ENCODE measurements around the gene EXD3.

DNA sequence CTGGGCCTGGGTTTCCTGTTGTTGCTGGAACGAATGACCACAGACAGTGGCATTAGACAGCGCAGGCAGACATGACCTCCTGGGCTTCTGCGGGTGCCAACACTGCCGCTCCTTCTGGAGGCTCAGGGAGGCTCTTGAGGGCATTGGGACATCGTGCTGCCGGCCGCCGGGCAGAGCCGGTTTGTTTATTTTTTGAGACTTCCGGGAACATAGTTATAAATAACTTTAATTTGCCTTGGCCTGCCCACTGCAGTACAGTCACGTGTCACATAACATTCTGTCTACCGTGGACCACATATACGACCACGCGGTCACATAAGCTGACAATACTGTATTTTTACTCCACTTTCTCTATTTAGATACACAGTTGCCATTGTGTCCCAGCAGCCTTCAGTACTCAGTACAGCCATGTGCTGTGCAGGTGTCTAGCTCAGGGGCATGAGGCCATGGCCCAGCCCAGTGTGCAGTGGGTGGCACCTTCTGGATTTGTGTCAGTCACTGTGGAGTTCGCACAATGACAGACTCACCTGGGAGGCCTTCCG, 153.7 kb downstream of the EXD3 start:
- TF ChIP-seq, protein P1, sequence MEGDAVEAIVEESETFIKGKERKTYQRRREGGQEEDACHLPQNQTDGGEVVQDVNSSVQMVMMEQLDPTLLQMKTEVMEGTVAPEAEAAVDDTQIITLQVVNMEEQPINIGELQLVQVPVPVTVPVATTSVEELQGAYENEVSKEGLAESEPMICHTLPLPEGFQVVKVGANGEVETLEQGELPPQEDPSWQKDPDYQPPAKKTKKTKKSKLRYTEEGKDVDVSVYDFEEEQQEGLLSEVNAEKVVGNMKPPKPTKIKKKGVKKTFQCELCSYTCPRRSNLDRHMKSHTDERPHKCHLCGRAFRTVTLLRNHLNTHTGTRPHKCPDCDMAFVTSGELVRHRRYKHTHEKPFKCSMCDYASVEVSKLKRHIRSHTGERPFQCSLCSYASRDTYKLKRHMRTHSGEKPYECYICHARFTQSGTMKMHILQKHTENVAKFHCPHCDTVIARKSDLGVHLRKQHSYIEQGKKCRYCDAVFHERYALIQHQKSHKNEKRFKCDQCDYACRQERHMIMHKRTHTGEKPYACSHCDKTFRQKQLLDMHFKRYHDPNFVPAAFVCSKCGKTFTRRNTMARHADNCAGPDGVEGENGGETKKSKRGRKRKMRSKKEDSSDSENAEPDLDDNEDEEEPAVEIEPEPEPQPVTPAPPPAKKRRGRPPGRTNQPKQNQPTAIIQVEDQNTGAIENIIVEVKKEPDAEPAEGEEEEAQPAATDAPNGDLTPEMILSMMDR (IDR thresholded peaks at IDR 0.05) = no peak
- peak in 2 of 3 donors; percentile 6 to 31 for TF ChIP-seq POLR2AphosphoS5 (IDR thresholded peaks at IDR 0.05)

Data from breast epithelium (tissue), 3 donors.